ENCODE data around the gene INSYN2B.

- no peak for TF ChIP-seq CEBPB (IDR thresholded peaks at IDR 0.05; ENCODE audit: low read depth, low read length)
- no peak for TF ChIP-seq CTCF (conservative IDR thresholded peaks at IDR 0.05; ENCODE audit: low read depth, low read length)
- TF ChIP-seq RAD21 (IDR thresholded peaks at IDR 0.05; ENCODE audit: low read length) = no peak
- no peak for TF ChIP-seq POLR2A (IDR thresholded peaks at IDR 0.05; ENCODE audit: low read depth, low read length)
- TF ChIP-seq MXI1 (IDR thresholded peaks at IDR 0.05; ENCODE audit: borderline replicate concordance, low read depth, low read length) = no peak
- no peak for TF ChIP-seq SMC3 (IDR thresholded peaks at IDR 0.05; ENCODE audit: low read depth, low read length)
- TF ChIP-seq MAZ (IDR thresholded peaks at IDR 0.05; ENCODE audit: borderline replicate concordance, low read depth, low read length) = no peak
- no peak for TF ChIP-seq USF2 (IDR thresholded peaks at IDR 0.05; ENCODE audit: low read depth, low read length)
- TF ChIP-seq RFX5 (IDR thresholded peaks at IDR 0.05; ENCODE audit: low read depth, low read length) = no peak
- no peak for TF ChIP-seq RCOR1 (IDR thresholded peaks at IDR 0.05; ENCODE audit: insufficient replicate concordance, low read length)
- no peak for TF ChIP-seq FOS (IDR thresholded peaks at IDR 0.05; ENCODE audit: low read depth, low read length)
- no peak for TF ChIP-seq CHD1 (IDR thresholded peaks at IDR 0.05; ENCODE audit: low read depth, low read length)
These were observed 165.8 kb downstream of the INSYN2B start for GRCh38 chr5:169814522-169814921.
